WTC11 (cell line): ENCODE data around the gene MAST4. TPM values are rescaled to one million over a fixed set of nuclear protein-coding genes. Genes with fewer than 3 reads are reported as not detected.
"Not testable (repeated sequence)": the region's sequence is repeated elsewhere in the genome, so short reads cannot be mapped to it uniquely, and the experiment has no call there.

Source experiments
- ATAC-seq: fragments of 200-7000 bp; cut with Tn5 transposase; 2 replicates; pipeline ENCODE4 v1.10.0; 2021; ENCODE audit warnings: mild to moderate bottlenecking, moderate library complexity
- CTCF ChIA-PET: fragments of 300-600 bp; sonication (Branson Sonifier 250); formaldehyde crosslinking; loops from one replicate; lab custom pipeline; 2021; ENCODE audit warnings: antibody characterized with exemption; lab: Charles Lee
- POLR2A ChIA-PET: fragments of 350-600 bp; sonication (Branson Sonifier 250); formaldehyde crosslinking; loops from one replicate; lab custom pipeline; 2021; ENCODE audit warnings: antibody characterized with exemption; lab: Charles Lee
- DNase-seq: peaks from one replicate; pipeline ENCODE4 v3.0.0; 2021; ENCODE audit warnings: low spot score
- H3K27ac Mint-ChIP-seq: 2 replicates; pipeline ENCODE4 v1.8.0; 2021; ENCODE audit warnings: mixed read lengths
- H3K27me3 Mint-ChIP-seq: 2 replicates; pipeline ENCODE4 v1.8.0; 2021; ENCODE audit warnings: low read depth, mild to moderate bottlenecking, moderate library complexity, mixed read lengths
- H3K36me3 Mint-ChIP-seq: 2 replicates; pipeline ENCODE4 v1.8.0; 2021; ENCODE audit warnings: mixed read lengths
- H3K4me1 Mint-ChIP-seq: 2 replicates; pipeline ENCODE4 v1.8.0; 2022; ENCODE audit warnings: mixed read lengths
- H3K4me3 Mint-ChIP-seq: 2 replicates; pipeline ENCODE4 v1.8.0; 2021; ENCODE audit warnings: mild to moderate bottlenecking, moderate library complexity, mixed read lengths
- H3K9me3 Mint-ChIP-seq: 2 replicates; pipeline ENCODE4 v1.8.0; 2021; ENCODE audit warnings: mixed read lengths
- AFF4 ChIP-seq: sonication (generic); formaldehyde crosslinking; IDR thresholded peaks from 2 replicates; pipeline ENCODE4 v1.8.1; 2023; ENCODE audit warnings: mild to moderate bottlenecking, missing genetic modification reagents, borderline replicate concordance
- ATF2 ChIP-seq: sonication (generic); formaldehyde crosslinking; IDR thresholded peaks from 2 replicates; pipeline ENCODE4 v1.8.1; 2022; ENCODE audit warnings: low read depth, missing genetic modification reagents, borderline replicate concordance
- ATF3 ChIP-seq: sonication (generic); formaldehyde crosslinking; conservative IDR thresholded peaks from 2 replicates; pipeline ENCODE4 v1.8.1; 2022; ENCODE audit warnings: mild to moderate bottlenecking, missing genetic modification reagents
- IRF1 ChIP-seq: sonication (generic); formaldehyde crosslinking; IDR thresholded peaks from 2 replicates; pipeline ENCODE4 v1.8.0; 2023; ENCODE audit warnings: missing genetic modification reagents
- NFATC4 ChIP-seq: fragments of 250-450 bp; sonication (Bioruptor Pico); IDR thresholded peaks from 2 replicates; pipeline ENCODE4 v1.9.0; 2021; ENCODE audit warnings: mild to moderate bottlenecking
- NFYB ChIP-seq: sonication (generic); formaldehyde crosslinking; conservative IDR thresholded peaks from 2 replicates; pipeline ENCODE4 v1.8.0; 2022; ENCODE audit warnings: low read depth, missing genetic modification reagents
- NR2C2 ChIP-seq: sonication (generic); formaldehyde crosslinking; IDR thresholded peaks from 2 replicates; pipeline ENCODE4 v1.8.0; 2022; ENCODE audit warnings: mild to moderate bottlenecking, missing genetic modification reagents
- PRDM15 ChIP-seq: sonication (generic); formaldehyde crosslinking; IDR thresholded peaks from 2 replicates; pipeline ENCODE4 v1.8.0; 2022; ENCODE audit warnings: missing genetic modification reagents
- USF1 ChIP-seq: sonication (generic); formaldehyde crosslinking; IDR thresholded peaks from 2 replicates; pipeline ENCODE4 v1.8.0; 2022; ENCODE audit warnings: mild to moderate bottlenecking, missing genetic modification reagents
- total RNA-seq: library from RNA; stranded (reverse); gene quantifications from 3 replicates; pipeline ENCODE4 v1.2.3, GENCODE V29; 2021

MAST4 gene
- total RNA-seq, 1 experiment from 2014 or later = 8.0 TPM

GRCh38 chr5:66821688-66822429 is 225.7 kb downstream of the MAST4 start:
- no peak for TF ChIP-seq NFYB (CRISPR knock-in tag)
- no peak for TF ChIP-seq ATF2 (CRISPR knock-in tag)
- CTCF ChIA-PET = interaction anchor here (0.9 kb wide), 1 partner anchor 43 kb away, joined by 3 read pairs; no protein-coding TSS in a partner anchor
- Mint-ChIP-seq H3K4me3 (no peak overlapping the region), H3K9me3 (no peaks in the 10 kb centered on the region), H3K27me3 (no peaks in the 10 kb centered on the region), H3K27ac (no peak overlapping the region), H3K36me3 (no peaks in the 10 kb centered on the region), H3K4me1 (peaks cover 12% of the 10 kb centered on the region)
- no peak for ATAC-seq
- POLR2A ChIA-PET = no interaction called here
- no peak for DNase-seq

GRCh38 chr5:66822906-66823305 is 226.7 kb downstream of the MAST4 start:
- POLR2A ChIA-PET, H3K9me3 Mint-ChIP-seq, ATAC-seq, H3K4me3 Mint-ChIP-seq, H3K27ac Mint-ChIP-seq, DNase-seq, H3K36me3 Mint-ChIP-seq, H3K27me3 Mint-ChIP-seq: not testable (repeated sequence)
- CTCF ChIA-PET = interaction anchor here (0.9 kb wide), 1 partner anchor 42 kb away, joined by 3 read pairs; no protein-coding TSS in a partner anchor
- peaks cover 22% of the 10 kb centered on the region for H3K4me1 Mint-ChIP-seq

GRCh38 chr5:66824476-66824875 is 228.3 kb downstream of the MAST4 start:
- Mint-ChIP-seq H3K36me3 (no peaks in the 10 kb centered on the region), H3K27ac (no peak overlapping the region), H3K4me3 (no peak overlapping the region), H3K27me3 (peaks cover 4% of the 10 kb centered on the region), H3K9me3 (no peaks in the 10 kb centered on the region), H3K4me1 (peaks cover 38% of the 10 kb centered on the region)
- DNase-seq (no peak), ATAC-seq (no peak)
- ChIA-PET CTCF (no interaction called here), POLR2A (no interaction called here)
- TF ChIP-seq ATF3 (CRISPR knock-in tag) (no peak), USF1 (CRISPR knock-in tag) (no peak), AFF4 (CRISPR knock-in tag) (no peak), NR2C2 (CRISPR knock-in tag) (no peak), PRDM15 (no peak), NFYB (CRISPR knock-in tag) (no peak), IRF1 (CRISPR knock-in tag) (no peak), NFATC4 (CRISPR knock-in tag) (no peak)
